Measurements from ENCODE around the gene GNG12.
"Not testable (repeated sequence)": the region's sequence is repeated elsewhere in the genome, so short reads cannot be mapped to it uniquely, and the experiment has no call there.

Gene GNG12

GRCh38 chr1:67743072-67743725 is 90.1 kb downstream of the GNG12 start:
- in situ Hi-C loops (cut with MboI; ENCODE audit: low pct_unique_long_range_greater_than_20kb, low sequenced_read_pairs) = loop anchor here (10.0 kb wide), 1 partner anchor 208 kb away; no protein-coding TSS in a partner anchor

GRCh38 chr1:67741736-67742135 is 91.5 kb downstream of the GNG12 start:
- no peak for DNase-seq
- in situ Hi-C loops (cut with MboI; ENCODE audit: low pct_unique_long_range_greater_than_20kb, low sequenced_read_pairs) = loop anchor here (10.0 kb wide), 1 partner anchor 207 kb away; no protein-coding TSS in a partner anchor

More at GRCh38 chr1:67743072-67743725, 90.1 kb downstream of the GNG12 start:
- no peak for DNase-seq

- no peak for DNase-seq
- in situ Hi-C loops (cut with MboI; ENCODE audit: low pct_unique_long_range_greater_than_20kb, low sequenced_read_pairs) = loop anchor here (10.0 kb wide), 1 partner anchor 206 kb away; no protein-coding TSS in a partner anchor
Measured at GRCh38 chr1:67741121-67741520, 92.1 kb downstream of the GNG12 start.

- in situ Hi-C loops (cut with MboI; ENCODE audit: low pct_unique_long_range_greater_than_20kb, low sequenced_read_pairs) = loop anchor here (10.0 kb wide), 1 partner anchor 206 kb away; no protein-coding TSS in a partner anchor
Measured at GRCh38 chr1:67740543-67740942, 92.7 kb downstream of the GNG12 start.

GRCh38 chr1:67739361-67739760 is 93.9 kb downstream of the GNG12 start:
- no peak for DNase-seq
- in situ Hi-C loops (cut with MboI; ENCODE audit: low pct_unique_long_range_greater_than_20kb, low sequenced_read_pairs) = no loop called here

More at GRCh38 chr1:67740543-67740942, 92.7 kb downstream of the GNG12 start:
- DNase-seq = no peak

GRCh38 chr1:67738401-67738800 is 94.9 kb downstream of the GNG12 start:
- DNase-seq = no peak
- in situ Hi-C loops (cut with MboI; ENCODE audit: low pct_unique_long_range_greater_than_20kb, low sequenced_read_pairs) = no loop called here

- DNase-seq = no peak
- in situ Hi-C loops (cut with MboI; ENCODE audit: low pct_unique_long_range_greater_than_20kb, low sequenced_read_pairs) = no loop called here
Measured at GRCh38 chr1:67737875-67738274, 95.4 kb downstream of the GNG12 start.

GRCh38 chr1:67736750-67737149 is 96.5 kb downstream of the GNG12 start:
- in situ Hi-C loops (cut with MboI; ENCODE audit: low pct_unique_long_range_greater_than_20kb, low sequenced_read_pairs) = no loop called here
- no peak for DNase-seq

GRCh38 chr1:67735806-67736627 is 97.2 kb downstream of the GNG12 start:
- DNase-seq = peak; percentile 69
- in situ Hi-C loops (cut with MboI; ENCODE audit: low pct_unique_long_range_greater_than_20kb, low sequenced_read_pairs) = no loop called here

GRCh38 chr1:67735206-67735605 is 98.1 kb downstream of the GNG12 start:
- in situ Hi-C loops (cut with MboI; ENCODE audit: low pct_unique_long_range_greater_than_20kb, low sequenced_read_pairs) = no loop called here
- DNase-seq = no peak

GRCh38 chr1:67734323-67734690 is 99.0 kb downstream of the GNG12 start:
- in situ Hi-C loops (cut with MboI; ENCODE audit: low pct_unique_long_range_greater_than_20kb, low sequenced_read_pairs) = no loop called here
- no peak for DNase-seq

- in situ Hi-C loops (cut with MboI; ENCODE audit: low pct_unique_long_range_greater_than_20kb, low sequenced_read_pairs) = no loop called here
- no peak for DNase-seq
Measured at GRCh38 chr1:67733681-67734322, 99.5 kb downstream of the GNG12 start.

- DNase-seq = no peak
- in situ Hi-C loops (cut with MboI; ENCODE audit: low pct_unique_long_range_greater_than_20kb, low sequenced_read_pairs) = no loop called here
Measured at GRCh38 chr1:67732750-67733151, 100.5 kb downstream of the GNG12 start.

GRCh38 chr1:67731322-67731721 is 101.9 kb downstream of the GNG12 start:
- no peak for DNase-seq
- in situ Hi-C loops (cut with MboI; ENCODE audit: low pct_unique_long_range_greater_than_20kb, low sequenced_read_pairs) = no loop called here

GRCh38 chr1:67730312-67730711 is 103.0 kb downstream of the GNG12 start:
- DNase-seq; in situ Hi-C loops (cut with MboI; ENCODE audit: low pct_unique_long_range_greater_than_20kb, low sequenced_read_pairs): not testable (repeated sequence)

- in situ Hi-C loops (cut with MboI; ENCODE audit: low pct_unique_long_range_greater_than_20kb, low sequenced_read_pairs) = no loop called here
- DNase-seq = no peak
Measured at GRCh38 chr1:67729872-67730271, 103.4 kb downstream of the GNG12 start.

- no peak for DNase-seq
- in situ Hi-C loops (cut with MboI; ENCODE audit: low pct_unique_long_range_greater_than_20kb, low sequenced_read_pairs) = no loop called here
Measured at GRCh38 chr1:67726224-67726623, 107.0 kb downstream of the GNG12 start.

- in situ Hi-C loops (cut with MboI; ENCODE audit: low pct_unique_long_range_greater_than_20kb, low sequenced_read_pairs) = no loop called here
- peak; percentile 57 for DNase-seq
Measured at GRCh38 chr1:67724928-67725560, 108.2 kb downstream of the GNG12 start.

- no peak for DNase-seq
Measured at GRCh38 chr1:67723620-67724019, 109.6 kb downstream of the GNG12 start.

More at GRCh38 chr1:67723620-67724019, 109.6 kb downstream of the GNG12 start:
- in situ Hi-C loops (cut with MboI; ENCODE audit: low pct_unique_long_range_greater_than_20kb, low sequenced_read_pairs) = no loop called here
